ENCODE data around the gene WARS2. TPM values are rescaled to one million over a fixed set of nuclear protein-coding genes. Genes with fewer than 3 reads are reported as not detected.

WARS2 gene
- total RNA-seq, 4 donors from 2014 or later, result 13.3 to 28.1 (median 16.2) TPM

- H3K4me1 ChIP-seq, result peaks cover 32% of the 10 kb centered on the region
- H3K9me3 ChIP-seq, result no peaks in the 10 kb centered on the region
- WGBS, result 18% methylated on average over 2 of the region's 2 CpGs
- peaks cover 47% of the 10 kb centered on the region for H3K27me3 ChIP-seq
- H3K36me3 ChIP-seq, result no peaks in the 10 kb centered on the region
- no peak for DNase-seq (ENCODE audit: low spot score in 2 of 2)
- H3K4me3 ChIP-seq, result no peak overlapping the region
- H3K27ac ChIP-seq, result peak overlapping the region; percentile 51
- TF ChIP-seq EP300 (IDR thresholded peaks at IDR 0.05) (no peak), POLR2A (IDR thresholded peaks at IDR 0.05) (no peak)
- TF ChIP-seq, protein P1, sequence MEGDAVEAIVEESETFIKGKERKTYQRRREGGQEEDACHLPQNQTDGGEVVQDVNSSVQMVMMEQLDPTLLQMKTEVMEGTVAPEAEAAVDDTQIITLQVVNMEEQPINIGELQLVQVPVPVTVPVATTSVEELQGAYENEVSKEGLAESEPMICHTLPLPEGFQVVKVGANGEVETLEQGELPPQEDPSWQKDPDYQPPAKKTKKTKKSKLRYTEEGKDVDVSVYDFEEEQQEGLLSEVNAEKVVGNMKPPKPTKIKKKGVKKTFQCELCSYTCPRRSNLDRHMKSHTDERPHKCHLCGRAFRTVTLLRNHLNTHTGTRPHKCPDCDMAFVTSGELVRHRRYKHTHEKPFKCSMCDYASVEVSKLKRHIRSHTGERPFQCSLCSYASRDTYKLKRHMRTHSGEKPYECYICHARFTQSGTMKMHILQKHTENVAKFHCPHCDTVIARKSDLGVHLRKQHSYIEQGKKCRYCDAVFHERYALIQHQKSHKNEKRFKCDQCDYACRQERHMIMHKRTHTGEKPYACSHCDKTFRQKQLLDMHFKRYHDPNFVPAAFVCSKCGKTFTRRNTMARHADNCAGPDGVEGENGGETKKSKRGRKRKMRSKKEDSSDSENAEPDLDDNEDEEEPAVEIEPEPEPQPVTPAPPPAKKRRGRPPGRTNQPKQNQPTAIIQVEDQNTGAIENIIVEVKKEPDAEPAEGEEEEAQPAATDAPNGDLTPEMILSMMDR (IDR thresholded peaks at IDR 0.05), result no peak
These were observed 131.2 kb downstream of the WARS2 start for GRCh38 chr1:119009312-119009655.

- Histone ChIP-seq H3K4me1 (peaks cover 32% of the 10 kb centered on the region), H3K9me3 (no peaks in the 10 kb centered on the region), H3K27ac (peak overlapping the region; percentile 51), H3K36me3 (no peaks in the 10 kb centered on the region), H3K27me3 (peaks cover 53% of the 10 kb centered on the region), H3K4me3 (peak overlapping the region; percentile 45)
- no peak for TF ChIP-seq POLR2A (IDR thresholded peaks at IDR 0.05)
- TF ChIP-seq, protein P1 (IDR thresholded peaks at IDR 0.05), result peak in 1 of 2 donors; percentile 54
- no peak for TF ChIP-seq EP300 (IDR thresholded peaks at IDR 0.05)
- TF ChIP-seq POLR2AphosphoS5 (IDR thresholded peaks at IDR 0.05), result no peak
- WGBS, result 12% methylated on average over 21 of the region's 22 CpGs
- no peak for DNase-seq (ENCODE audit: low spot score in 2 of 2)
These were observed 131.8 kb downstream of the WARS2 start for GRCh38 chr1:119008483-119009311.

DNA sequence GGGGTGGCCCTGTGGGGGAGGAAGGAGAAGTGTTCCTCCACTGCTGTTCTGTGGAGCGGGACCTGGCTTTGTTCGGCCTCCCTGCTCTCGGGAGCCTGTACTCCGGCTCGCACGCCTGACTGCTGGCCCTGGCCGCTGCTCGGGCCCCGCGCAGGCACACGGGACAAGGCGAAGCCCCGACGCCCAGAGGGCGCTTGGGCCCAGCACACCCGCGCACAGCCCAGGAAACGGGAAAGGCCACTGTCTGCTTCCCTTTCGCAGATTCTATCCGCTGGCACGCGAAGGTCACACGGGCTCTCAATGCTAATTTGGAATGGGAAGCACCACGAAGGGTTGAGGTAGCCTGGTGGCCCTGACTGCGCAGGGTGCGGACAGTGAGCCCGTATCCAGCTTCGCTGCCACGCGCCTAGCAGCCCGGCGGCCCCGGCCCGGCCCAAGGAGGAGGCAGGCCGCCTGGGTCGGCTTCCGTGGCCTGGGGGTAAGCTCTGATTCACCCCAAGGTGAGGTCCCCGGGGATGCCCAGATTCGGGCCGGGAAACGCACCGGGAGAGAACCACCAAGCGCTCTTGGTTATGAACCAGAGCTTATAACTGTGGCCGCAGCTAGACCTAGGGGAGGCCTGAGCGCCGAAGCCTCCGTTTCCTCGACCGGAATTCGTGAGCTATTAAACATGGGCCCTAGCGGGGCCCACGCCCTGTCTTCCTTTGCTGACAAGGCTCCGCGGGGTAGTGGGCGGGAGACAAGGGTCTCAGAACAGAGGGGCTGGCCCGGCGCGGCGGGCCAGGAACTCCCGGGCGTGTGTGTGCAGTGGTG lies 132.6 kb downstream of the WARS2 start:
- Histone ChIP-seq H3K9me3 (no peaks in the 10 kb centered on the region), H3K27ac (no peak overlapping the region), H3K4me3 (peak overlapping the region; percentile 45), H3K36me3 (no peaks in the 10 kb centered on the region), H3K27me3 (peaks cover 60% of the 10 kb centered on the region), H3K4me1 (peaks cover 32% of the 10 kb centered on the region)
- TF ChIP-seq EP300 (IDR thresholded peaks at IDR 0.05) (no peak), POLR2AphosphoS5 (IDR thresholded peaks at IDR 0.05) (no peak)
- TF ChIP-seq, protein P1 (IDR thresholded peaks at IDR 0.05), result no peak
- no peak for DNase-seq (ENCODE audit: low spot score in 2 of 2)
- WGBS, result 59% methylated on average over 47 of the region's 61 CpGs

GRCh38 chr1:119007339-119007669 lies 133.1 kb downstream of the WARS2 start:
- Histone ChIP-seq H3K27ac (no peak overlapping the region), H3K4me1 (peaks cover 37% of the 10 kb centered on the region), H3K4me3 (peak overlapping the region; percentile 45), H3K36me3 (no peaks in the 10 kb centered on the region), H3K9me3 (no peaks in the 10 kb centered on the region), H3K27me3 (peaks cover 60% of the 10 kb centered on the region)
- DNase-seq (ENCODE audit: low spot score in 2 of 2), result no peak
- TF ChIP-seq POLR2A (IDR thresholded peaks at IDR 0.05) (no peak), EP300 (IDR thresholded peaks at IDR 0.05) (no peak), POLR2AphosphoS5 (IDR thresholded peaks at IDR 0.05) (no peak)
- TF ChIP-seq, protein P1 (IDR thresholded peaks at IDR 0.05), result no peak
- WGBS, result 33% methylated on average over 22 of the region's 22 CpGs

Measured in suprapubic skin (tissue), 4 donors.